Gastrocnemius medialis (tissue), 4 donors: ENCODE results near the gene ZSCAN32. TPM values are rescaled to one million over a fixed set of nuclear protein-coding genes. Genes with fewer than 3 reads are reported as not detected.

ENCODE experiments used
- ATAC-seq, 2 donors: fragments of 150-250 bp; one replicate each; pipeline ENCODE4 v1.9.1; 2016
- DNase-seq, 2 donors: peaks; one replicate each; pipeline ENCODE4 v3.0.0-alpha.2; 2019
- H3K27ac ChIP-seq, 4 donors: fragments of 200-600 bp; sonication (generic); 1 replicate in 1 of 4; 2 replicates in 3 of 4; pipeline ENCODE4 v1.5.1; 2016 to 2018; ENCODE audit warnings: mild to moderate bottlenecking in 2 of 4, moderate library complexity in 1 of 4
- H3K27me3 ChIP-seq, 3 donors: fragments of 200-600 bp; sonication (generic) in 2 of 3; 1 replicate in 1 of 3; 2 replicates in 2 of 3; pipeline versions ENCODE4 v1.5.1 to v1.6.0; 2016 to 2019; ENCODE audit warnings: mild to moderate bottlenecking in 1 of 3, moderate library complexity in 1 of 3
- H3K36me3 ChIP-seq, 2 donors: fragments of 200-600 bp; sonication (generic) in 1 of 2; one replicate each; pipeline ENCODE4 v1.5.1; 2017 to 2018
- H3K4me1 ChIP-seq, 2 donors: fragments of 200-600 bp; sonication (generic) in 1 of 2; one replicate each; pipeline ENCODE4 v1.5.1; 2016 to 2017; ENCODE audit warnings: mild to moderate bottlenecking in 2 of 2
- H3K4me3 ChIP-seq, 4 donors: fragments of 200-600 bp; sonication (generic) in 3 of 4; 1 replicate in 1 of 4; 2 replicates in 3 of 4; pipeline ENCODE4 v1.5.1; 2016 to 2019; ENCODE audit warnings: mild to moderate bottlenecking in 2 of 4
- H3K9me3 ChIP-seq, 3 donors: fragments of 200-600 bp; sonication (generic) in 2 of 3; 1 replicate in 1 of 3; 2 replicates in 2 of 3; pipeline ENCODE4 v1.5.1; 2016 to 2019
- POLR2A ChIP-seq, 2 donors: fragments of 450-650 bp; IDR thresholded peaks; one replicate each; pipeline ENCODE4 v1.6.1; 2017; ENCODE audit warnings: antibody characterized with exemption in 2 of 2, mild to moderate bottlenecking in 2 of 2, moderate library complexity in 2 of 2
- in situ Hi-C, 4 donors: fragments of 200-750 bp; cut with MboI; loops; one replicate each; pipeline versions ENCODE4 v1.15.0 to v1.8.0; 2017; ENCODE audit warnings: low sequenced_read_pairs in 4 of 4
- intact Hi-C: fragments of 100-400 bp; cut with DNase I; formaldehyde crosslinking; loops from one replicate; pipeline ENCODE4 v1.15.1; 2023; ENCODE audit warnings: low total_unique reads
- total RNA-seq, 4 donors: library from RNA; depleted of rRNA; stranded (reverse); fragments of >200 nt; gene quantifications; one replicate each; pipeline versions ENCODE4 v1.1.0 to v1.2.3, GENCODE V29; 2016
- TF ChIP-seq, protein P1 (sequence below), 5 experiments: fragments of 450-650 bp in 3 of 5; fragments of 200-600 bp in 2 of 5; sonication (generic) in 2 of 5; IDR thresholded peaks in 4 of 5; conservative IDR thresholded peaks in 1 of 5; 1 replicate in 4 of 5; 2 replicates in 1 of 5; pipeline ENCODE4 v1.5.1; 2016 to 2019; ENCODE audit warnings: antibody characterized with exemption in 5 of 5, mild to moderate bottlenecking in 3 of 5, moderate library complexity in 3 of 5

The ZSCAN32 gene
- 1 to 10 TPM; 4.0 to 6.5 (median 4.7) TPM for total RNA-seq

DNA sequence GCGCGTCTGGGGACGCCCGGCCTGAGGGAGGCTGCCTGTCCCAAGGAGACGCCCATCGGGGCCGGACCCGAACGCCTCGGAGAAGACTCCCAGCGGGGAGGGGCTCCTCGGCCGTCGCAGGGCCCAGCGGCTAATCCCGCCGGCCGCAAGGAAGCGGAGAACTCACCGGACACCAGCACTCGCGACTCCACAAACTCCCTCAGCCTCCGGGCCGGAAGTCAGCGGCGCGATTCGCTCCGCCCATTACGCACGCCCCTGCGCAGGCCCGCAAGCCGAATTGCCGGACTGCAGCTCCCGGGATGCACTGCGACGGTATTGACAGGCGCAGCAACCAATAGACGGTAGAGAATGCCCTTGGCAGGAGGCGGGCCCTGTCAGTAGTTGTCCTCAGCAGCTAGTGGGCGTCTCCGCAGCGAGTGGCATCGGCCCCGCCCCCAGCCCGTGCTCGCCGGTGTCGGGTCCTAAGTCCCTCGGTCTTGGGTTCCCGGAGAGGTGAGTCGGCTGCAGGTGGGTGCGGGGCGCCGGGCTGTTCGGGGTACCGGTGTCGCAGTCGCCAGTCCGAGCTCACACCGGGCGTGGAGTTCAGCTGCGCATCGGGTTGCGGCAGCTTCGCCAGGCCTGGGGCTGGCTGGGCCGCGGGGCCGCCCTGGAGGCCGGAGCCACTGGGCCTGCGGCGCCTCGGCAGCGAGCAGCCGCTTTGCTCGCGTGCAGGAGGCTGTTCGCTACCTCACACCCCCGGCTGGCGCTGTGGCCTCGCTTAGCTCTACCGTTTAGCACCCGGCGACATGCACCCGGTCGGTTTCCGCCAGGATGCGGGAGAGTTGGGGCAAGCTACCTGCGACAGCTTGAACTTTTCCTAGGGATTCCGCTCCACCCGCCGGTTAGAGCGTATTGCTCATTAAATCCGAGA lies at the start of gene ZSCAN32, which contains the start of gene ZNF174:
Gene ZSCAN32, minus strand, starts transcription at position 226 of the 910 bp plus-strand sequence. CDS start 3,447 bp downstream, outside the sequence.
Gene ZNF174, plus strand, starts transcription at position 437 of the 910 bp plus-strand sequence. CDS start 790 bp downstream, outside the sequence.
- peak; percentile 99 for DNase-seq
- Histone ChIP-seq H3K27ac (peak within 1 kb of the TSS; percentile 81 to 92 (median 90)), H3K9me3 (peaks cover 0 to 14% (median 3%) of the 10 kb centered on the region in 3 donors), H3K27me3 (no peaks in the 10 kb centered on the region), H3K4me3 (peak within 1 kb of the TSS; percentile 83 to 92 (median 90)), H3K36me3 (peaks cover 10 to 66% of the 10 kb centered on the region in 2 donors), H3K4me1 (peaks cover 16 to 21% of the 10 kb centered on the region in 2 donors)
- peak; percentile 64 to 70 for TF ChIP-seq POLR2A (IDR thresholded peaks at IDR 0.05)
- TF ChIP-seq, protein P1, sequence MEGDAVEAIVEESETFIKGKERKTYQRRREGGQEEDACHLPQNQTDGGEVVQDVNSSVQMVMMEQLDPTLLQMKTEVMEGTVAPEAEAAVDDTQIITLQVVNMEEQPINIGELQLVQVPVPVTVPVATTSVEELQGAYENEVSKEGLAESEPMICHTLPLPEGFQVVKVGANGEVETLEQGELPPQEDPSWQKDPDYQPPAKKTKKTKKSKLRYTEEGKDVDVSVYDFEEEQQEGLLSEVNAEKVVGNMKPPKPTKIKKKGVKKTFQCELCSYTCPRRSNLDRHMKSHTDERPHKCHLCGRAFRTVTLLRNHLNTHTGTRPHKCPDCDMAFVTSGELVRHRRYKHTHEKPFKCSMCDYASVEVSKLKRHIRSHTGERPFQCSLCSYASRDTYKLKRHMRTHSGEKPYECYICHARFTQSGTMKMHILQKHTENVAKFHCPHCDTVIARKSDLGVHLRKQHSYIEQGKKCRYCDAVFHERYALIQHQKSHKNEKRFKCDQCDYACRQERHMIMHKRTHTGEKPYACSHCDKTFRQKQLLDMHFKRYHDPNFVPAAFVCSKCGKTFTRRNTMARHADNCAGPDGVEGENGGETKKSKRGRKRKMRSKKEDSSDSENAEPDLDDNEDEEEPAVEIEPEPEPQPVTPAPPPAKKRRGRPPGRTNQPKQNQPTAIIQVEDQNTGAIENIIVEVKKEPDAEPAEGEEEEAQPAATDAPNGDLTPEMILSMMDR (IDR thresholded peaks at IDR 0.05 in 4 of 5, conservative IDR thresholded peaks at IDR 0.05 in 1 of 5): peak in 1 of 5 experiments; percentile 23
- in situ Hi-C loops: loop anchor here in 2 of 4 donors (10.0 to 25.0 kb wide), 2 partner anchors 94 to 114 kb away; partner anchors contain the start of genes C16orf90 (in 1 of the 2) and ZNF263 (in 1 of the 2)
- ATAC-seq: peak; percentile 99
- intact Hi-C loops: loop anchor here (1.0 to 2.0 kb wide), 8 partner anchors 36 to 166 kb away; partner anchors contain the start of genes NAA60, TIGD7, ZNF200 and ZNF263

- Histone ChIP-seq H3K4me3 (peak overlapping the region; percentile 64 to 80 (median 68)), H3K9me3 (peaks cover 0 to 12% (median 0%) of the 10 kb centered on the region in 3 donors), H3K27ac (peak overlapping the region; percentile 73 to 85 (median 84)), H3K27me3 (no peaks in the 10 kb centered on the region), H3K4me1 (peaks cover 4 to 8% of the 10 kb centered on the region in 2 donors), H3K36me3 (peaks cover 0 to 28% of the 10 kb centered on the region in 2 donors)
- ATAC-seq: peak in 1 of 2 donors; percentile 32
- no peak for DNase-seq
- TF ChIP-seq, protein P1 (IDR thresholded peaks at IDR 0.05 in 4 of 5, conservative IDR thresholded peaks at IDR 0.05 in 1 of 5): no peak
- TF ChIP-seq POLR2A (IDR thresholded peaks at IDR 0.05): no peak
- in situ Hi-C loops (no loop called here), intact Hi-C loops (no loop called here)
These were observed 43.2 kb upstream of the ZSCAN32 start for GRCh38 chr16:3444032-3444388.

GRCh38 chr16:3443108-3444031 lies 42.6 kb upstream of the ZSCAN32 start, which contains the start of the genes NAA60 and ZNF597:
TSS of gene NAA60 (plus strand) at chr16:3443680. CDS start at chr16:3476228, 32,548 bp downstream.
TSS of gene ZNF597 (minus strand) at chr16:3443504. CDS start at chr16:3443153, 351 bp downstream.
- in situ Hi-C loops: no loop called here

More at GRCh38 chr16:3443108-3444031, 42.6 kb upstream of the ZSCAN32 start, which contains the start of the genes NAA60 and ZNF597:
- peak within 1 kb of the TSS; percentile 73 to 85 (median 84) for H3K27ac ChIP-seq
- DNase-seq (peak; percentile 81 to 83), ATAC-seq (peak; percentile 100)
- H3K4me3 ChIP-seq: peak within 1 kb of the TSS; percentile 64 to 80 (median 68)
- intact Hi-C loops: loop anchor here (1.0 to 2.0 kb wide), 2 partner anchors 13 to 42 kb away; partner anchors contain the start of genes ZNF174 and ZSCAN32
- peaks cover 4 to 8% of the 10 kb centered on the region in 2 donors for H3K4me1 ChIP-seq
- H3K27me3 ChIP-seq: no peaks in the 10 kb centered on the region
- peaks cover 0 to 21% of the 10 kb centered on the region in 2 donors for H3K36me3 ChIP-seq
- H3K9me3 ChIP-seq: peaks cover 0 to 18% (median 0%) of the 10 kb centered on the region in 3 donors
- peak; percentile 36 to 47 for TF ChIP-seq POLR2A (IDR thresholded peaks at IDR 0.05)
- TF ChIP-seq, protein P1 (IDR thresholded peaks at IDR 0.05 in 4 of 5, conservative IDR thresholded peaks at IDR 0.05 in 1 of 5): no peak
